Breast epithelium (tissue), 4 donors: Measurements from ENCODE around the gene DERL3. TPM values are rescaled to one million over a fixed set of nuclear protein-coding genes. Genes with fewer than 3 reads are reported as not detected.

ENCODE experiments used
- DNase-seq, 2 donors: peaks; one replicate each; pipeline ENCODE4 v3.0.0-alpha.2; 2019; ENCODE audit warnings: low spot score in 2 of 2
- H3K27ac ChIP-seq, 2 donors: fragments of 200-600 bp; sonication (generic) in 1 of 2; one replicate each; pipeline ENCODE4 v1.5.1; 2016 to 2019; ENCODE audit warnings: mild to moderate bottlenecking in 1 of 2
- H3K27me3 ChIP-seq, 2 donors: fragments of 200-600 bp; sonication (generic) in 1 of 2; one replicate each; pipeline versions ENCODE4 v1.5.1 to v1.6.0; 2017 to 2019; ENCODE audit warnings: control low read depth in 1 of 2, mild to moderate bottlenecking in 1 of 2
- H3K36me3 ChIP-seq: fragments of 200-600 bp; one replicate; pipeline ENCODE4 v1.5.1; 2019
- H3K4me1 ChIP-seq, 2 donors: fragments of 200-600 bp; sonication (generic); one replicate each; pipeline ENCODE4 v1.5.1; 2016 to 2019; ENCODE audit warnings: control low read depth in 1 of 2
- H3K4me3 ChIP-seq, 3 donors: fragments of 200-600 bp; sonication (generic); 1 replicate in 2 of 3; 2 replicates in 1 of 3; pipeline ENCODE4 v1.5.1; 2016 to 2019; ENCODE audit warnings: mild to moderate bottlenecking in 3 of 3, moderate library complexity in 2 of 3
- H3K9me3 ChIP-seq, 2 donors: fragments of 200-600 bp; sonication (generic) in 1 of 2; one replicate each; pipeline ENCODE4 v1.5.1; 2016 to 2019; ENCODE audit warnings: control low read depth in 1 of 2
- CTCF ChIP-seq, 3 donors: fragments of 450-650 bp; IDR thresholded peaks; one replicate each; pipeline ENCODE4 v1.5.1; 2016 to 2017; ENCODE audit warnings: antibody characterized with exemption in 3 of 3, mild to moderate bottlenecking in 3 of 3, moderate library complexity in 3 of 3
- POLR2A ChIP-seq: fragments of 450-650 bp; IDR thresholded peaks from one replicate; pipeline ENCODE4 v1.6.1; 2016; ENCODE audit warnings: antibody characterized with exemption, mild to moderate bottlenecking, moderate library complexity
- POLR2AphosphoS5 ChIP-seq, 3 donors: sonication (generic); formaldehyde crosslinking; IDR thresholded peaks; one replicate each; pipeline ENCODE4 v1.6.1; 2017; ENCODE audit warnings: antibody characterized with exemption in 3 of 3
- intact Hi-C: fragments of 100-400 bp; cut with DNase I; formaldehyde crosslinking; loops from one replicate; pipeline ENCODE4 v1.15.1; 2023; ENCODE audit warnings: low total_unique reads
- total RNA-seq, 3 donors: library from RNA; depleted of rRNA; stranded (reverse); fragments of >200 nt; gene quantifications; one replicate each; pipeline ENCODE4 v1.1.0, GENCODE V29; 2016

Gene DERL3
- total RNA-seq, 3 donors from 2014 or later: 0.48 to 6.6 (median 2.8) TPM

GRCh38 chr22:23815541-23816155 is 23.2 kb downstream of the DERL3 start:
- intact Hi-C loops: no loop called here
- no peak for TF ChIP-seq CTCF (IDR thresholded peaks at IDR 0.05)
- no peak for TF ChIP-seq POLR2A
- TF ChIP-seq POLR2AphosphoS5 (IDR thresholded peaks at IDR 0.05): no peak
- no peaks in the 10 kb centered on the region for H3K4me1 ChIP-seq
- H3K27me3 ChIP-seq: no peaks in the 10 kb centered on the region
- no peak overlapping the region for H3K27ac ChIP-seq
- H3K4me3 ChIP-seq: no peak overlapping the region
- DNase-seq: no peak
- no peaks in the 10 kb centered on the region for H3K9me3 ChIP-seq
- H3K36me3 ChIP-seq: peaks cover 7% of the 10 kb centered on the region

GRCh38 chr22:23812378-23812777 is 26.4 kb downstream of the DERL3 start:
- H3K27ac ChIP-seq: no peak overlapping the region
- no peaks in the 10 kb centered on the region for H3K27me3 ChIP-seq
- DNase-seq: no peak
- TF ChIP-seq POLR2AphosphoS5 (IDR thresholded peaks at IDR 0.05): no peak
- TF ChIP-seq POLR2A: no peak
- no peak for TF ChIP-seq CTCF (IDR thresholded peaks at IDR 0.05)
- H3K4me3 ChIP-seq: no peak overlapping the region
- intact Hi-C loops: no loop called here
- no peaks in the 10 kb centered on the region for H3K9me3 ChIP-seq
- H3K4me1 ChIP-seq: no peaks in the 10 kb centered on the region
- peaks cover 7% of the 10 kb centered on the region for H3K36me3 ChIP-seq

- TF ChIP-seq POLR2AphosphoS5 (IDR thresholded peaks at IDR 0.05): no peak
- no peak for TF ChIP-seq CTCF (IDR thresholded peaks at IDR 0.05)
- no peak for TF ChIP-seq POLR2A
- no peaks in the 10 kb centered on the region for H3K4me1 ChIP-seq
- no peak for DNase-seq
- no peaks in the 10 kb centered on the region for H3K27me3 ChIP-seq
- intact Hi-C loops: no loop called here
- no peaks in the 10 kb centered on the region for H3K9me3 ChIP-seq
- no peak overlapping the region for H3K4me3 ChIP-seq
- H3K36me3 ChIP-seq: peaks cover 4% of the 10 kb centered on the region
- H3K27ac ChIP-seq: no peak overlapping the region
Measured at GRCh38 chr22:23806837-23807236, 32.0 kb downstream of the DERL3 start.

GRCh38 chr22:23804781-23805291 is 34.0 kb downstream of the DERL3 start:
- H3K27me3 ChIP-seq: no peaks in the 10 kb centered on the region
- H3K36me3 ChIP-seq: peaks cover 10% of the 10 kb centered on the region
- no peak for TF ChIP-seq POLR2AphosphoS5 (IDR thresholded peaks at IDR 0.05)
- no peak for TF ChIP-seq CTCF (IDR thresholded peaks at IDR 0.05)
- no peak for TF ChIP-seq POLR2A
- intact Hi-C loops: no loop called here
- H3K4me1 ChIP-seq: no peaks in the 10 kb centered on the region
- no peaks in the 10 kb centered on the region for H3K9me3 ChIP-seq
- H3K4me3 ChIP-seq: no peak overlapping the region
- no peak overlapping the region for H3K27ac ChIP-seq
- no peak for DNase-seq

- peaks cover 10% of the 10 kb centered on the region for H3K36me3 ChIP-seq
Measured at GRCh38 chr22:23803001-23803819, 35.6 kb downstream of the DERL3 start.

More at GRCh38 chr22:23803001-23803819, 35.6 kb downstream of the DERL3 start:
- intact Hi-C loops: no loop called here
- Histone ChIP-seq H3K27ac (no peak overlapping the region), H3K4me3 (no peak overlapping the region), H3K9me3 (no peaks in the 10 kb centered on the region), H3K4me1 (no peaks in the 10 kb centered on the region), H3K27me3 (no peaks in the 10 kb centered on the region)
- no peak for TF ChIP-seq POLR2AphosphoS5 (IDR thresholded peaks at IDR 0.05)
- TF ChIP-seq CTCF (IDR thresholded peaks at IDR 0.05): no peak
- TF ChIP-seq POLR2A: no peak
- no peak for DNase-seq
